SU-DHL-6 (cell line): ENCODE measurements around the gene NR1I3.

Source experiments
- H2AFZ ChIP-seq: fragments of 200-600 bp; sonication (generic); 2 replicates; pipeline ENCODE4 v1.6.1; 2014; ENCODE audit warnings: low read depth, mild to moderate bottlenecking, moderate library complexity, mixed read lengths, antibody characterized with exemption, low read length; ENCODE audit not compliant: severe bottlenecking
- H3F3A ChIP-seq: fragments of 200-600 bp; shearing (Covaris generic); 2 replicates; pipeline ENCODE4 v1.6.0; 2016; ENCODE audit warnings: antibody characterized with exemption, mild to moderate bottlenecking; ENCODE audit not compliant: insufficient read depth
- H3K27ac ChIP-seq: fragments of 200-600 bp; sonication (generic); 2 replicates; pipeline ENCODE4 v1.5.1; 2016; ENCODE audit warnings: low read depth, mild to moderate bottlenecking, low read length, moderate library complexity, mixed read lengths
- H3K27me3 ChIP-seq: fragments of 200-600 bp; sonication (generic), shearing (Covaris generic); 2 replicates; pipeline ENCODE4 v1.6.0; 2014; ENCODE audit warnings: mild to moderate bottlenecking, low read length
- H3K36me3 ChIP-seq: fragments of 200-600 bp; sonication (generic); 2 replicates; pipeline ENCODE4 v1.6.1; 2014; ENCODE audit warnings: mild to moderate bottlenecking, low read length, mixed read lengths
- H3K4me2 ChIP-seq: fragments of 300-600, 200-600 bp; shearing (Covaris generic), sonication (generic); 2 replicates; pipeline ENCODE4 v1.6.0; 2014; ENCODE audit warnings: low read length, low read depth, mild to moderate bottlenecking; ENCODE audit not compliant: poor library complexity, severe bottlenecking
- H3K4me3 ChIP-seq: fragments of 200-600 bp; sonication (generic); 2 replicates; pipeline ENCODE4 v1.5.1; 2014; ENCODE audit warnings: antibody characterized with exemption, low read length, mild to moderate bottlenecking, mixed read lengths; ENCODE audit not compliant: insufficient read depth, poor library complexity, severe bottlenecking
- H3K79me2 ChIP-seq: fragments of 200-600 bp; sonication (generic); 2 replicates; pipeline ENCODE4 v1.6.1; 2014; ENCODE audit warnings: mild to moderate bottlenecking, low read length, moderate library complexity; ENCODE audit not compliant: insufficient read depth
- H3K9ac ChIP-seq: fragments of 200-600 bp; sonication (generic); 2 replicates; pipeline ENCODE4 v1.7.0; 2014; ENCODE audit warnings: mild to moderate bottlenecking, low read length
- H3K9me2 ChIP-seq: fragments of 200-600 bp; sonication (generic); replicated peaks from 2 replicates; pipeline ENCODE4 v1.6.1; 2014; ENCODE audit warnings: low read length; ENCODE audit not compliant: insufficient read depth
- H3K9me3 ChIP-seq: fragments of 200-600 bp; sonication (generic); 2 replicates; pipeline ENCODE4 v1.6.1; 2014; ENCODE audit warnings: low read length, mixed read lengths; ENCODE audit not compliant: insufficient read depth
- H4K20me1 ChIP-seq: fragments of 200-600 bp; sonication (generic); 2 replicates; pipeline ENCODE4 v1.6.1; 2014; ENCODE audit warnings: low read depth, mild to moderate bottlenecking, antibody characterized with exemption, low read length, moderate library complexity, mixed read lengths
- CTCF ChIP-seq: fragments of 200-600 bp; sonication (generic); IDR thresholded peaks from one replicate; pipeline ENCODE4 v1.5.1; 2017; ENCODE audit warnings: antibody characterized with exemption, mild to moderate bottlenecking, low read length, moderate library complexity; ENCODE audit not compliant: insufficient read depth, poor library complexity, severe bottlenecking
- EZH2phosphoT487 ChIP-seq: fragments of 200-600 bp; sonication (generic), shearing (Covaris generic); conservative IDR thresholded peaks from 2 replicates; pipeline ENCODE4 v1.6.1; 2018; ENCODE audit warnings: mild to moderate bottlenecking, antibody characterized with exemption, low read length, moderate library complexity, mixed read lengths

NR1I3 gene

GRCh38 chr1:161214369-161214768 is 23.6 kb downstream of the NR1I3 start:
- Histone ChIP-seq H4K20me1 (no peaks in the 10 kb centered on the region), H3F3A (0 out of 2 replicates have a peak, but pooled peaks cover 4% of the 10 kb centered on the region), H3K9me3 (no peaks in the 10 kb centered on the region), H3K4me2 (no peak overlapping the region), H3K9ac (no peak overlapping the region), H3K9me2 (no peaks in the 10 kb centered on the region), H2AFZ (no peak overlapping the region), H3K79me2 (no peaks in the 10 kb centered on the region), H3K27me3 (no peaks in the 10 kb centered on the region), H3K4me3 (no peak overlapping the region), H3K27ac (no peak overlapping the region), H3K36me3 (peaks cover 14% of the 10 kb centered on the region)
- TF ChIP-seq EZH2phosphoT487 (no peak), CTCF (no peak)

- no peaks in the 10 kb centered on the region for H3K27me3 ChIP-seq
- peaks cover 14% of the 10 kb centered on the region for H3K36me3 ChIP-seq
- no peak overlapping the region for H3K27ac ChIP-seq
- H3K4me3 ChIP-seq: no peak overlapping the region
- no peaks in the 10 kb centered on the region for H4K20me1 ChIP-seq
- no peaks in the 10 kb centered on the region for H3F3A ChIP-seq
- no peak overlapping the region for H2AFZ ChIP-seq
- TF ChIP-seq EZH2phosphoT487: no peak
- peak; percentile 59 for TF ChIP-seq CTCF
- H3K4me2 ChIP-seq: no peak overlapping the region
- no peaks in the 10 kb centered on the region for H3K79me2 ChIP-seq
- H3K9me2 ChIP-seq: no peaks in the 10 kb centered on the region
- no peak overlapping the region for H3K9ac ChIP-seq
- H3K9me3 ChIP-seq: no peaks in the 10 kb centered on the region
Observed at GRCh38 chr1:161209790-161210409, 28.1 kb downstream of the NR1I3 start.

DNA sequence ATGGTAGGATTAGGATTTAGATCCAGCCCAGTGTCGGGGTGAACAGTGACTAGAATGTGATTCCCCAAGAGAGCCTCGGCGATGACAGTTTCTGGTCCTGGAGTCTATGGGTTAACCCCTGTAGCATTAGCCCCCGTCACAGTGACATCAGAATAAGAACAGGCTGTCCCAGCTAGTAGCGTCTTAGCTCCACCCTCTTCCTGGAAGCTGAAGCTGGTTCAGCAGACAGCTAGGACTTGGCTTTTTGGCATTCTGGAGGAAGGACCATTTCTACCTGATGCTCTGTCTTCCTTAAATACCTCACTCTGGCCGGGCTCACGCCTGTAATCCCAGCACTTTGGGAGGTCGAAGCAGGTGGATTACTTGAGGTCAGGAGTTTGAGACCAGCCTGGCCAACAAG is 30.8 kb downstream of the NR1I3 start:
- Histone ChIP-seq H3K27ac (no peak overlapping the region), H3K9ac (no peak overlapping the region)

More for the DNA sequence above, 30.8 kb downstream of the NR1I3 start:
- H2AFZ ChIP-seq: no peak overlapping the region
- H3K9me2 ChIP-seq: no peaks in the 10 kb centered on the region
- H3K36me3 ChIP-seq: peaks cover 7% of the 10 kb centered on the region; the same call in 1 of the 2 replicates
- TF ChIP-seq CTCF (no peak), EZH2phosphoT487 (no peak)
- H3K9me3 ChIP-seq: no peaks in the 10 kb centered on the region
- H3K79me2 ChIP-seq: peaks cover 10% of the 10 kb centered on the region
- no peaks in the 10 kb centered on the region for H4K20me1 ChIP-seq
- no peaks in the 10 kb centered on the region for H3F3A ChIP-seq
- H3K4me3 ChIP-seq: no peak overlapping the region
- H3K4me2 ChIP-seq: no peak overlapping the region
- no peaks in the 10 kb centered on the region for H3K27me3 ChIP-seq
